Right lobe of liver (tissue), 4 donors: Measurements from ENCODE around the gene MEMO1.

Source experiments
- CTCF ChIP-seq, 4 donors: fragments of 200-600 bp in 3 of 4; fragments of 450-650 bp in 1 of 4; IDR thresholded peaks; one replicate each; pipeline versions ENCODE4 v1.5.1 to v1.8.0; 2016 to 2022; ENCODE audit warnings: antibody characterized with exemption in 4 of 4, mild to moderate bottlenecking in 2 of 4
- POLR2A ChIP-seq: fragments of 450-650 bp; IDR thresholded peaks from one replicate; pipeline ENCODE4 v1.6.1; 2017; ENCODE audit warnings: antibody characterized with exemption, mild to moderate bottlenecking
- donor health status: DM: no; HTN: no; CAD: no.
- donor health status: DM: no; HTN: no; CAD: no.
- donor health status: DM: no; HTN: yes; CAD: no.

GRCh38 chr2:31835450-31835849 is 175.4 kb downstream of the MEMO1 start:
- TF ChIP-seq CTCF (IDR thresholded peaks at IDR 0.05), result no peak
- no peak for TF ChIP-seq POLR2A
